Measurements from ENCODE around the gene CENPP.

CENPP gene

DNA sequence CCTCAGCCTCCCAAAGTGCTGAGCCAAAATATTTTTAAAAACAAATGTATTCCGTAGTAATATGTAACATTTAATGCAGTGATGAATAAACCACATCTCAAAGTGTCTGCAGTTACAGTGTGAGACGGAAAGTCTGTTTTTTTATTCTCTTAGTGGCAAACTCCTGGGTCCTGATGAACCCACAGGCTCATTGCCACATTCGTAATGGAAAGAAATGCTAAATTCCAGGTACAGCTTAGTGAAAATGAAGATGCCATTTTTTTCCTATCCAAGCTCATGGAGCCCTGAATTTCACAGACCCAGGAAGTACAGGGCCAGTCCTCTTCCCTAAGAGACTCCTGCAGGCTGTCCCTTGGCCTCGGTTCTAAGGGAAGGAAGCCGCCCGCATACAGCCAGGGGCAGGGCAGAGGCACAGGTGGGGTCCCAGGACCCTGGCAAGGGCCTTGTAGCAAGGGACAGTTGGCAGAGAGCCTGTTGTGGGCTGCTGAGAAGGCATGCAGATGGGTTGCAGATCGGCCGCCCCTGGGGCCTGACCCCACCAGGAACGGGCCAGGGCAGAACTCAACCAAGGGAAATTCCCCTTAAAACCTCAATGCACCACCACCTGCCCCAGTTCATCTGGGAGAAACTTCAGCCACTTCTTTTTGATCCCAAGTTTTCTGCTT, 308.0 kb downstream of the CENPP start:
- no peak for DNase-seq
- in situ Hi-C loops (cut with MboI; ENCODE audit: low pct_unique_long_range_greater_than_20kb, low sequenced_read_pairs) = loop anchor here (25.0 kb wide), 1 partner anchor 496 kb away; no protein-coding TSS in a partner anchor

DNA sequence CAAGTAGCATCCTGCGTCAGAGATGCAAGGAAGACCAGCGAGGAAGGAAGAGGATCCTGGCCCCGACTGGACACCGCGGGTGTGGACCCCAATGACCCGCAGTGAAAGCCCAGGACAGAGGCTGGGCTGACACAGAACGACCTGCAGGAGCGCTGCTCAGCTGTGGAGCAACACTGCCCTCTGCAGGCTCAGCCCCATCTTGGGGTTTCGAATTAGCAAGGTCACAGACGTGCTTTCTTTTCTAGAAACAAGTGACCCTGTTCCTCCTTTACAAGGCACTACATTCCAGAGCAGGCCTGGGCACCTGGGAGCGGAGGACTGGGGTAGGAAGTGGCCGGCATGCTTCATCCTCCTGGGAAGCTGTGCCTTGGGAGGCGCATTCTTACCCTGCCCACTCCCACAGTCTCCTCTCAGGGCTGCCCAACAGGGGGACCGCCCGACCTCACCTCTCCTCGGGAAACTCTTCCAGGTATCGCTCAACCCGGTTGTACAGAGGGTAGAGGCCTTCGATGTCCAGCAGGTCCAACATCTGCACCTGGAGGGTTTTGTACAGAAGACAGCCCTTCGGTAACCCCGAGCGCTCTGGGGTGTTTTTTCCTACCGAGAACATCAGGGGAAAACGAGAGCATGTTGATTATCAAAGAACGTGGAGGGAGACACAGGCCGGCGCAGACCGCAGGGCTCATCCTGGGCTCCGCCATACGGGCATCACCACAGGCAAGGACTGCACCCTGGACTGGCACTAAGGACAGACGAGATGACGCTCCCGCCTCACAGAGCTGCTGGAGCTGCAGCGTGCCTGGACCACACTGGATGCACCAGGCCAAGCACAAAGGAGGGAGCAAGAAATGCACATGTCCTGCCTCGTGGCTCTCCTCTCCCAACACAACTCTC, 309.2 kb downstream of the CENPP start:
- DNase-seq = peak; percentile 73
- in situ Hi-C loops (cut with MboI; ENCODE audit: low pct_unique_long_range_greater_than_20kb, low sequenced_read_pairs) = loop anchor here (25.0 kb wide), 1 partner anchor 498 kb away; no protein-coding TSS in a partner anchor

DNA sequence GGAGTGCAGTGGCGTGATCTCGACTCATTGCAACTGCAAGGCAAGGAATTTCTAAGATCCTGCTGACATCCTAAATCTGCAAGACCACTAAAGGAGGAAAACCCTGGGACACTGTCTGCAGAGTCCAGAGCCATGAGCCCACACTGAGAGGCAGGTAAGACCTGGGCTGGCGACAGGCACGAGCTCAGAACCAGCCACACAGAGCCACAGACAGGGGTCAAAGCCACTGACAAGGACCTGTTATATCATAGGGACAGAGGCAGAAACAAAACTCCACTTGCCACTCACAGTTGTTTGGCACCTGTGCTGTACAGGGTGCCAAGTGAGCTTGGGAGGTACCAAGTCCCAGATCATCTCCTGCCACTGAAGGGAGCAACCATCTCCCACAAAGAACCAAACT, 310.0 kb downstream of the CENPP start:
- in situ Hi-C loops (cut with MboI; ENCODE audit: low pct_unique_long_range_greater_than_20kb, low sequenced_read_pairs) = loop anchor here (25.0 kb wide), 1 partner anchor 498 kb away; no protein-coding TSS in a partner anchor
- no peak for DNase-seq

DNA sequence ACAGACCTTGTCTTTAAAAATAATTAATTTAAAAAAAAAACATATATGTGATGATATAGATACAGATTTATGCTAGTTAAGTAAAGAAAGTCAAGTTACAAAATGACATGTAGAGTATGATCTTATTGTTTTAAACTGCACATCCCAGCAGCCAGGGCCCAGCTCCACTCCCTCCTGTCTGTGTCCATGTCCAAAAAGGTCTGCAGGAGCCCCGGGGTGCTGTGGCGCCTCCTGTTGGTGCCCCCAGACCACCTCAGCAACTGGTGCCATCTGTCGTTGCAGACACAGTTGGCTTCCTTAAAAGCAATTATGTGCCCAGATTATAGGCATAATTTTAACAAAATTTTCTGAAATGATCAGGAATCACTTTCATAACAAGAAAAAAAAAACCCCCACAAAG, 310.9 kb downstream of the CENPP start:
- no peak for DNase-seq
- in situ Hi-C loops (cut with MboI; ENCODE audit: low pct_unique_long_range_greater_than_20kb, low sequenced_read_pairs) = loop anchor here (25.0 kb wide), 1 partner anchor 499 kb away; no protein-coding TSS in a partner anchor

DNA sequence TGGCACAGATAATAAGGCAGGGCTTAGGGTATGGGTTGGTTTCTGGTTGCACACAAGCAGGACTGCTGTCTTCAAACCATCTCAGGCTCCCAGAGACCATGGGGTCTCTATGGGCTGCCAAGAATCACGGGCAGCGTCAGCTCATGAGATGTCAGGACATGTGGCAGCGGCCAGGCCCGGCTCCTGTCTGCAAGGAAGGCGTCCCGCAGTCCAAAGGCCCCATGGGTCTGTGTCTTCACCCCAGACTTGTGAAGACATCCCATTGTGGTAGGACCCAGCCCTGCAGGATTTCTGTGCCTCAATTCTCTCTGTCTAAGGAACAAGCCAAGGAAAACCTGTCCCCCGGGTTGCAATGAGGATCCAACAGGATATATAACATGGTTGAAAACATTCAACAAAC, 311.6 kb downstream of the CENPP start:
- in situ Hi-C loops (cut with MboI; ENCODE audit: low pct_unique_long_range_greater_than_20kb, low sequenced_read_pairs) = loop anchor here (25.0 kb wide), 1 partner anchor 500 kb away; no protein-coding TSS in a partner anchor
- DNase-seq = no peak

DNA sequence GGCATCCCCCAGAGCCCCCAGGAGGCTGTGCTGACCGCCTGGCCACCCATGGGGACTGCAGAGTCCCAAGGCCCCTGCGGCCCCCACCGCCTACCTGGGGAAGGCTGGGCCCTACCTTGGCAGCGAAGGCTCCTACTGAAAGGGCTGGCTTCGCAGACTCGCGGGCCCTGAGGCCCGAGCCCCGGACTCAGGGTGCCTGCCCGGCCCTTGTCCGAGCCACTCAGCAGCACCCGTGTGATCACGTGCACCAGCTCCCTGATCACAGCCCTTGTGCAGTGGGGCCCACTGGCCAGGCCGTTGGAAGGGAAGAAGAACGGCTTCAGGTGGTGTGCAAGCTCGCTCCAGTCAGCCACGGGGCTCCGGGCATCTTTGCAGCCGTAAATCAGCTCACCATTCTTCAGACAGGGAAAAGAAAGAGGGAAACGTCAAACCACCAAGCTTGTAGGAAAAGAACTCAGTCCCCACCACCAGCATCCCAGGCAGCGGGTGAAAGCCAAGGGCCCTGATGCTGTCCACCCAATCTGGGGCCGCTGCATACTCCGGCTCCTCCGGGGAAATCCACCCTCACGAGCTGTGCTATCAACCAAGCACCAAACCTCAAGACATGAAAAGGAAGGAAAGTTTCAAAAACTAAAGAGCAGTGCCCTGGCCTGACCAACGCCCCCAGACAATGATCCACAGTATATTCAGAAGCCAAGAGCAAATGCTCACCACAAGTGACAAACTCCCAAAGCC, 312.3 kb downstream of the CENPP start:
- no peak for DNase-seq
- in situ Hi-C loops (cut with MboI; ENCODE audit: low pct_unique_long_range_greater_than_20kb, low sequenced_read_pairs) = loop anchor here (25.0 kb wide), 1 partner anchor 501 kb away; no protein-coding TSS in a partner anchor

DNA sequence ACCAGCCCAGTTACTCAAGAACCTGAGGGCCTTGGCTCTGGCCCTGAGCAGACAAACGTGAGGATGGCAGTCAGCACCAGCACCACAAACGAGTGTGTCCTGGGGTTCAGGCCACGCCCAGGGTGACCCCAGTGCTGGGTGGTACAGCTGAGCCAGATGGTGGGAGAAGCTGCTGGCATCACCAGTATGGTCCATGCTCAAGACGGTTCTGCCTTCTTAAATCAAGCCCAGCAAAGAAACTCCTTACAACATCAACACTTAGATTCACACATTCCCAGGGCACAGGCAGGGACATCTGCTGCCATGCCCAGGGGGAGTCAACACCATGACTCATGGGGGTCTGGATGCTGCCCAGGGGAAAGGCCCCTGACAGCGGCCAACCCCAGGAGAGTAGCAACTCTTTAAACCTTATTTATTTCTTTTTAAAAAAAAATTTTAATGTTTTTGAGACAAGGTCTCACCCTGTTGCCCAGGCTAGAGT, 312.9 kb downstream of the CENPP start:
- DNase-seq = no peak
- in situ Hi-C loops (cut with MboI; ENCODE audit: low pct_unique_long_range_greater_than_20kb, low sequenced_read_pairs) = loop anchor here (25.0 kb wide), 1 partner anchor 501 kb away; no protein-coding TSS in a partner anchor

DNA sequence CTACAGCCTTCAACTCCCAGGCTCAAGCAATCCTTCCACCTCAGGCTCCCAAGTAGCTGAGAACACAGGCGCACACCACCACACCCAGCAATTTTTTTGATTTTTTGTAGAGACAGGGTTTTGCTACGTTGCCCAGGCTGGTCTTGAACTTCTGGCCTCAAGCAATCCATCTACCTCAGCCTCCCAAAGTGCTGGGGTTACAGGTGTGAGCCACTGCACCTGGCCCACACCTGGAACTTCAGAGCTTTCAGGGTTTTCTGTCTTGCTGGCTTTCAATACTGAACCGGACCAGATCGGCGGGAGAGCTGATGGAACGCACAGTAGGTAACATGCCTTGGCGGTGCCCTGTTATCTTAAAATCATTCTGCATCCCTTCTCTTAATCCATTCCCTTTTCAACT, 313.4 kb downstream of the CENPP start:
- no peak for DNase-seq
- in situ Hi-C loops (cut with MboI; ENCODE audit: low pct_unique_long_range_greater_than_20kb, low sequenced_read_pairs) = loop anchor here (25.0 kb wide), 1 partner anchor 502 kb away; no protein-coding TSS in a partner anchor

DNA sequence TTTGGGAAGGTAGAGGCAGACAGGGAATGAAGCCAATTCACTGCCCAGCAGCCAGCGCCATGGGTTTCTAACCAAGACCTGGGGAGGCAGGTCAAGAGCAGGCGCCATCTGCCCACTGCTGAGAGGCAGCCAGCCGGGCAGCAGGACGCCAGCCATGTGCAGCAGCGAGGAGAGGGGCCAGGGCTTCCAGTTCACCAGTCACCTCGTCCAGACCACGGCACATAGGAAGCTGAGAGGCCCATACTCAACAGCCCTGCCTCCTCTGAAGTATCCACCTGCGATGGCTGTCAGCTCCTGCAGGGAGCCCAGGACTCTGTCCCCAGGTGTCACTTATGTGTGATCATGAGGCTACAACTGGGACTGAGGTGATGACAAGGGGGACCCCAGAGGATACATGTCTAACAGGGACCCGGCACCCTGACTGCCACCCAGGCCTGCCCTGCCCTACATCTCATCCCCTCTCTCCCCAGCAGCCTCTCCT, 314.1 kb downstream of the CENPP start:
- no peak for DNase-seq
- in situ Hi-C loops (cut with MboI; ENCODE audit: low pct_unique_long_range_greater_than_20kb, low sequenced_read_pairs) = loop anchor here (25.0 kb wide), 1 partner anchor 503 kb away; no protein-coding TSS in a partner anchor

DNA sequence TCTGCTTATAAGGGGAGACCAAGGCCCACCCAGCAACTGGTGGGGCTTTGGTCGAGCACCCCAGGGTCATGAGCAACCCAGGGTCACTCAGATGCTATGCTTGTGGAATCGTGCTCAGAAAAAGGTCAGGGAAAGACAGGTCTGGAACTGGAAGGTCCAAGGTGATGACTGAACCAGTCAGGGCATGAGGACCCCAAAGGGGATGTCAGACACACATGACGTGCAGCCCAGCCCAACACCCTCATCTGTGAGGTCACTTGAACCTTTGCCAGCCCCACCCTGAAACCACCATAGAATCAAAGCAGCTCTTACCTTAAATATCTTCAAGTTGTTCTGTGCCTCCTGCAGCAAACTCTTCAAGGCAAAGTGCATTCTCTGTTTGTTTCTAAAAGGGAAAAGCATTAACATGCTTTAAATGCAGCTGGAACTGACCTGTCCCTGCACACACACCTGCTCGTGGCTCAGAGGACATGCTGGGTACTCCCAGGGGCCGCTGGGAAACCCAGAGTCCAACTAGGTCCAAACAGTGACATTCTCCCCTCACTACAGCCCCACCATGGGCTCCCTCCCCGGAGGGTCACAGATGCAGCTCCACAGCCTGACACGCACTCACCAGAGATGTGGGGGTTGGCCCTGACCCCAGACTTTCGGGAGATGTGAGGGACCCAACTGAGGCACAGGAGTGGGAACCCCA, 314.8 kb downstream of the CENPP start:
- DNase-seq = no peak
- in situ Hi-C loops (cut with MboI; ENCODE audit: low pct_unique_long_range_greater_than_20kb, low sequenced_read_pairs) = loop anchor here (25.0 kb wide), 1 partner anchor 503 kb away; no protein-coding TSS in a partner anchor

DNA sequence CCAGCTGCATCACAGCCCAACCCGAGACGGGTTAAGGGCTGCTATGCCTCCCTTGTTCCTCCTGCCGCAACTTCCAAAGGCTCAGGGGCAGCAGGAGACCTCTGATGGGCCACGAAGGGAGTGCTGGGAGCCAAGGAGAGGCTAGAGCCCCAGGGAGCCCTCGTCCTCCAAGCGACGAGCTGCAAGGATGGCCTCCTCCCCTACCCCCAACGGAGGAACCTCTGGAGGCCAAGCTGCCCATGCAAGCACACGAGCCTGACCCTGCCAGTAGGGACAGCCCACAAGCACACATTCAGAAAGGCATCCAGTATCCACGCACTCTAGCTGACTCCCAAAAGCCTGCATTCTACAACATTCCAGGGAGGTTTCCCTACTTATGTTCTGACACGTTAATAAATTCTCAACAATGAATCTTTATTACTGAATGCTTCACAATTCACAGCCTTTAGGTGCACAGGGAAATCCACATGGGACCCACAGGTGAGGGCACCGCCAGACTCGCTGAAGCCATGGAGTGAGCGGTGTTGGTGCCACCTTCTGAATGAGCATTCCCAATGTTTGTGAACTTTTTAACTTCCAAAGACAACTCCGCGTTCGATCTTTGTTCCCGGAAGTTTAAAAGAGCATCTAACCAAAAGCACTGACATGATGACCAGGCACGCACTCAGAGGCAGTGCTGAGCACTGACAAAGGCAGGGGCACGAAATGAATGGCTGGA, 315.5 kb downstream of the CENPP start:
- in situ Hi-C loops (cut with MboI; ENCODE audit: low pct_unique_long_range_greater_than_20kb, low sequenced_read_pairs) = loop anchor here (25.0 kb wide), 1 partner anchor 504 kb away; no protein-coding TSS in a partner anchor
- no peak for DNase-seq

DNA sequence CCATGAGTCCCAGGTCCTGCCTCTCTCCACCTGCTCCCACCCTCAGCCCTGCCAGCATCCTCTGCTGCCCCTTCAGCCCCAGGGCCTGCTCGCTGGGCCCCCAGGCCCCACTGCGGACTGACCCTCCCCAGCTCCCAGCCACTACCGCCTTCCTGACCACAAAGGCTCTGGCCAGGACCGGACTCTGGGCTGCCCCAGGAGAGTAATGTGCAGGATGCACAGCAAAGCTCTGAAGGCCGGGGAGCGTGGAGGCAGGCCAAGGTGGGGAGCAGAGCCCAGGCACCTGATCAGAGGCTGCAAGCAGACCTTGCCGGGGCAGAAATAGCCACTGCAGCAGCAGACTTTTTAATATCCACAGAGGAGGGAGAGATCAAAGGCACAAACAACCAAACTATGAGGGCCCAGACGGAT, 316.3 kb downstream of the CENPP start:
- in situ Hi-C loops (cut with MboI; ENCODE audit: low pct_unique_long_range_greater_than_20kb, low sequenced_read_pairs) = loop anchor here (25.0 kb wide), 1 partner anchor 505 kb away; no protein-coding TSS in a partner anchor
- no peak for DNase-seq

DNA sequence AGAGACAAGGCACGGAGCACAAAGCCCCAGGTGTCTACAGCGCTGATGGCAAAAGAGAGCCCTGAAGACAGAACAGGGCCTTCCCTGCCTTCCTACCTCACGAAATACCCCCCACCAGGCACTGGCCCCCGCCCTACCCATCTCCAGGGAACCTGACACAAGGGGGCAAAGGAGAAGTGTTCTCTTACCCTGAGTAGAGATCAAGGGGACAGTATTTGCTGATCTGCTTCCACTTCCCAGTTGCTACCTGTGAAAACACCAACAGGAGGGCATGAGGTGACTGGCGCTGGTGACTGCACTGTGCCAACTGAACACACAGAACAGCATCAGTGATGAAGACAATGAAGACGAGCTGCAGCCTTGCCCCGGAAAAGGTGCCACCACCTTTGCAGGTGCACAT, 316.8 kb downstream of the CENPP start:
- DNase-seq = no peak
- in situ Hi-C loops (cut with MboI; ENCODE audit: low pct_unique_long_range_greater_than_20kb, low sequenced_read_pairs) = loop anchor here (25.0 kb wide), 1 partner anchor 505 kb away; no protein-coding TSS in a partner anchor

DNA sequence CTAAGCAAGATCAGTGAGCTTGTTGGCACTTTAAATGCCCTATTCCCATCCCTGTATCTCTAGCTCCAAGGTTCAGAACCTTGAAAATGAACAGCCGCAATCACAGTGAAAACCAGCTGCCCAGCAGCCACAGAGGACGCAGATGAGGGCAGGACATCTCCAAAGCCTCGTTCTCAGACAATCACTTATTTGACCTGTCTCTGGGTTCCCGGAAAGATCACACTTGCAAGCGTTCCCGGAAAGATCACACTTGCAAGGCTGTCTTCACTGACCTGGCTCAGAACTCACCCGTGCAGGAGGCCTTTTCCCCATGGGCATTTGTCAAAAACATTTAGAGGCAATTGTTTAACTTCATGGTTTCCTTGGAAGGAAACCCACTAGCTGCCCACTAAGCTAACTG, 318.5 kb downstream of the CENPP start:
- in situ Hi-C loops (cut with MboI; ENCODE audit: low pct_unique_long_range_greater_than_20kb, low sequenced_read_pairs) = loop anchor here (25.0 kb wide), 1 partner anchor 507 kb away; no protein-coding TSS in a partner anchor
- DNase-seq = no peak

DNA sequence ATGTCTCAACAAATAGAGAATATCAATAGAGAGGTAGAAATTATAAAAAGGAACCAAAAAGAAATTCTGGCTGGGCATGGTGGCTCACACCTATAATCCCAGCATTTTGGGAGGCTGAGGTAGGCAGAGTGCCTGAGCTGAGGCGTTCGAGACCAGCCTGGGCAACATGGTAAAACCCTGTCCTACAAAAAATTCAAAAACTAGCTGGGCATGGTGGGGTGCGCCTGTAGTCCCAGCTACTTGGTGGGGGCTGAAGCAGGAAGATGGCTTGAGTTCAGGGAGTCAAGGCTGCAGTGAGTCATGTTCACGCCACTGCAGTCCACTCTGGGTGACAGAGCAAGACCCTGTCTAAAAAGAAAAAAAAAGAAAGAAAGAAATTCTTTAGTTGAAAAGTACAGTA, 319.3 kb downstream of the CENPP start:
- no peak for DNase-seq
- in situ Hi-C loops (cut with MboI; ENCODE audit: low pct_unique_long_range_greater_than_20kb, low sequenced_read_pairs) = loop anchor here (25.0 kb wide), 1 partner anchor 508 kb away; no protein-coding TSS in a partner anchor

DNA sequence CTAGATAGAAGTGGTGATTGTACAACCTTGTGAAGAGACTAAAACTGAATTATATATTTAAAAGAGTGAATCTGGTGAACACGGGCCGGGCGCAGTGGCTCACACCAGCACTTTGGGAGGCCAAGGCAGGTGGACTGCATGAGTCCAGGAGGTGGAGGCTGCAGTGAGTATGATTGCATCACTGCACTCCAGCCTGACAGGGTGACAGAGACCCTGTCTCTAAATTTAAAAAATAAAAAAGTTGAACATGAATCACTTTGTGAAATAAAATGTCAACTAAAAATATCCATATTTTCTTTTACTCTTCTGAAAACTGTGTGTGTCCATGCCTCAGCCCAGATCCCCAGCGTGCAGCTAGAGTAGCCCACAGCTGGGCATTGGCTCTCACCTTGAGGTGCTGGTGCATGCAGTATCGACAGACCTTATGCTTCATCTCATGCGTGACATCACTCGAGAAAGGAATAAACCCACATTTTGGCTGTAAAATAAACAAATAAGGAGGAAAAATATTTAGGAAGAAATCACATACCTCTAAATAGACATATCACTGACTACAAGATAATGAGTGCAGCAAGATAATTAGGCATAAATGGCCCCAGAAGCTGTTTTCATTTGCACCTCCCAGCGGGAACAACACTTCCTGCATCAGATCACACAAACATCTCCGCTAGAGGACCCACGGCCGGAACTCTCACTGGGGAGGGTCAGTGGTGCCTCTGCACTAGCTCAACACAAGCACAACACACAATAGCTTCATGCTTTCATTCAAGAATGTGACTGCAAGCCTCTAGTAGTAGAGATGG, 322.1 kb downstream of the CENPP start:
- no peak for DNase-seq
- in situ Hi-C loops (cut with MboI; ENCODE audit: low pct_unique_long_range_greater_than_20kb, low sequenced_read_pairs) = loop anchor here (25.0 kb wide), 1 partner anchor 511 kb away; no protein-coding TSS in a partner anchor

Data from KBM-7 (cell line).